ENCODE data around the gene RPAP2.
"Not testable (repeated sequence)": the region's sequence is repeated elsewhere in the genome, so short reads cannot be mapped to it uniquely, and the experiment has no call there.

The RPAP2 gene

DNA sequence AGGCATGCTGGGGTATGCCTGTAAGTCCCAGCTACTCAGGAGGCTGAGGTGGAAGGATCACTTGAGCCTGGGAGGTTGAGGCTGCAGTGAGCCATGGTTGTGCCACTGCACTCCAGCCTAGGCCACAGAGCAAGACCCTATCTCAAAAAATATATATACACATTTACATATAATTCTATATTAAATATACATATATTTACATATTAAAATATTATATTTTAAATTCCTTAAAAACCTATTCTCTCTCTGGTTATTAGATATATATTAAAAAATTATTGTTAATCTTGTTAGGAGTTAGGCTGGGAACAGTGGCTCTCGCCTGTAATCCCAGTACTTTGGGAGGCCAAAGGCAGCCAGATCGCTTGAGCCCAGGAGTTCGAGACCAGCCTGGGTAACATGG is 22.8 kb upstream of the RPAP2 start:
- Histone ChIP-seq H3K4me1 (ENCODE audit: insufficient read depth, low read length, severe bottlenecking) (no peaks in the 10 kb centered on the region), H3K4me2 (ENCODE audit: low read length) (no peak overlapping the region)
- TF ChIP-seq, protein P1, sequence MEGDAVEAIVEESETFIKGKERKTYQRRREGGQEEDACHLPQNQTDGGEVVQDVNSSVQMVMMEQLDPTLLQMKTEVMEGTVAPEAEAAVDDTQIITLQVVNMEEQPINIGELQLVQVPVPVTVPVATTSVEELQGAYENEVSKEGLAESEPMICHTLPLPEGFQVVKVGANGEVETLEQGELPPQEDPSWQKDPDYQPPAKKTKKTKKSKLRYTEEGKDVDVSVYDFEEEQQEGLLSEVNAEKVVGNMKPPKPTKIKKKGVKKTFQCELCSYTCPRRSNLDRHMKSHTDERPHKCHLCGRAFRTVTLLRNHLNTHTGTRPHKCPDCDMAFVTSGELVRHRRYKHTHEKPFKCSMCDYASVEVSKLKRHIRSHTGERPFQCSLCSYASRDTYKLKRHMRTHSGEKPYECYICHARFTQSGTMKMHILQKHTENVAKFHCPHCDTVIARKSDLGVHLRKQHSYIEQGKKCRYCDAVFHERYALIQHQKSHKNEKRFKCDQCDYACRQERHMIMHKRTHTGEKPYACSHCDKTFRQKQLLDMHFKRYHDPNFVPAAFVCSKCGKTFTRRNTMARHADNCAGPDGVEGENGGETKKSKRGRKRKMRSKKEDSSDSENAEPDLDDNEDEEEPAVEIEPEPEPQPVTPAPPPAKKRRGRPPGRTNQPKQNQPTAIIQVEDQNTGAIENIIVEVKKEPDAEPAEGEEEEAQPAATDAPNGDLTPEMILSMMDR (IDR thresholded peaks at IDR 0.05; ENCODE audit: low read length): no peak
- TF ChIP-seq EZH2 (IDR thresholded peaks at IDR 0.05; ENCODE audit: borderline replicate concordance, low read length): no peak

DNA sequence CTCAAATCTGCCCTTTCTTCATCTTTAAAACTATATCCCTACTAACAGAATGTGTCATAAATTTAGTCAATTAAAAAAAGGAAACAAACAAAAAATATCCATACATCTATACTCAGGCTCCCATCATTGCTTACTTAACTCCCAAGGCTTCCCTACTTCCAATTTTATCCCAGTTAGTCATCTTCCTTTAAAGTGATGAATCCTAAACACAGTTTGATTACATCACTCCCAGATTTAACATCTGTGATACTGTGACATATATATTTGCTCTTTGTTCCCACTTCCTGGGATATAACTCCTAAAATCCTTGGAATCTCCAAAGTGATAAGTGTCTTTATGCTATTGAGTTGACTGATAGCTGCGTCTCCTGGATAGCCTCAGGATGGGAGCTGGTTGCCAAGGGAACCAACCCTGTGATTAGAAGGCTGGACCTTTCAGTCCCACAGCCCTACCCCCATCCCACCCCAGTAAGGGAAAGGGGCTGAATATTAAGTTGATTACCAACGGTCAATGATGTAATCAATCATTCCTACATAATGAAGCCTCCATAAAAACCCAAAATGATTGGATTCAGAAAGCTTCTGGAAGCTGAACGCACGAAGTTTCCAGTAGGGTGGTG is 21.6 kb upstream of the RPAP2 start:
- peaks cover 45% of the 10 kb centered on the region for H3K36me3 ChIP-seq (ENCODE audit: insufficient read depth, low read length)
- no peaks in the 10 kb centered on the region for H4K20me1 ChIP-seq (ENCODE audit: insufficient read depth, low read length)
- no peaks in the 10 kb centered on the region for H3K9me2 ChIP-seq (ENCODE audit: low read depth, low read length)
- H3K4me3 ChIP-seq (ENCODE audit: low read depth, low read length, poor library complexity, severe bottlenecking): no peak overlapping the region
- H3K9ac ChIP-seq (ENCODE audit: low read length): no peak overlapping the region
- TF ChIP-seq, protein P1 (IDR thresholded peaks at IDR 0.05; ENCODE audit: low read length): no peak
- TF ChIP-seq EZH2 (IDR thresholded peaks at IDR 0.05; ENCODE audit: borderline replicate concordance, low read length): no peak
- H2AFZ ChIP-seq (ENCODE audit: low read length): no peak overlapping the region
- H3K27me3 ChIP-seq (ENCODE audit: insufficient read depth, low read length): no peaks in the 10 kb centered on the region
- no peaks in the 10 kb centered on the region for H3F3A ChIP-seq (ENCODE audit: insufficient read depth, low read length)
- no peaks in the 10 kb centered on the region for H3K79me2 ChIP-seq (ENCODE audit: insufficient read depth, low read length)
- no peak overlapping the region for H3K27ac ChIP-seq (ENCODE audit: low read depth, low read length, poor library complexity, severe bottlenecking)
- no peaks in the 10 kb centered on the region for H3K4me1 ChIP-seq (ENCODE audit: insufficient read depth, low read length, severe bottlenecking)
- no peak overlapping the region for H3K4me2 ChIP-seq (ENCODE audit: low read length)
- H3K9me3 ChIP-seq (ENCODE audit: low read length): no peaks in the 10 kb centered on the region

More for the DNA sequence above, 22.8 kb upstream of the RPAP2 start:
- Histone ChIP-seq H3F3A (ENCODE audit: insufficient read depth, low read length) (no peaks in the 10 kb centered on the region), H3K36me3 (ENCODE audit: insufficient read depth, low read length) (peaks cover 56% of the 10 kb centered on the region), H3K9me2 (ENCODE audit: low read depth, low read length) (no peaks in the 10 kb centered on the region), H3K4me3 (ENCODE audit: low read depth, low read length, poor library complexity, severe bottlenecking) (no peak overlapping the region), H3K27me3 (ENCODE audit: insufficient read depth, low read length) (no peaks in the 10 kb centered on the region), H3K79me2 (ENCODE audit: insufficient read depth, low read length) (no peaks in the 10 kb centered on the region), H3K27ac (ENCODE audit: low read depth, low read length, poor library complexity, severe bottlenecking) (no peak overlapping the region), H3K9me3 (ENCODE audit: low read length) (no peaks in the 10 kb centered on the region), H2AFZ (ENCODE audit: low read length) (no peak overlapping the region), H4K20me1 (ENCODE audit: insufficient read depth, low read length) (no peaks in the 10 kb centered on the region), H3K9ac (ENCODE audit: low read length) (no peak overlapping the region)

GRCh38 chr1:92279781-92280180 is 19.1 kb upstream of the RPAP2 start:
- not testable (repeated sequence) for H3K27ac ChIP-seq (ENCODE audit: low read depth, low read length, poor library complexity, severe bottlenecking); H3K4me3 ChIP-seq (ENCODE audit: low read depth, low read length, poor library complexity, severe bottlenecking); H3K79me2 ChIP-seq (ENCODE audit: insufficient read depth, low read length); H3K4me2 ChIP-seq (ENCODE audit: low read length); H3K9me2 ChIP-seq (ENCODE audit: low read depth, low read length); H3K4me1 ChIP-seq (ENCODE audit: insufficient read depth, low read length, severe bottlenecking); H3K27me3 ChIP-seq (ENCODE audit: insufficient read depth, low read length); H2AFZ ChIP-seq (ENCODE audit: low read length); H3K9ac ChIP-seq (ENCODE audit: low read length); H4K20me1 ChIP-seq (ENCODE audit: insufficient read depth, low read length); H3F3A ChIP-seq (ENCODE audit: insufficient read depth, low read length); H3K9me3 ChIP-seq (ENCODE audit: low read length)
- peaks cover 27% of the 10 kb centered on the region for H3K36me3 ChIP-seq (ENCODE audit: insufficient read depth, low read length)

GRCh38 chr1:92281411-92281810 is 17.4 kb upstream of the RPAP2 start:
- not testable (repeated sequence) for H3K4me3 ChIP-seq (ENCODE audit: low read depth, low read length, poor library complexity, severe bottlenecking); H3K9ac ChIP-seq (ENCODE audit: low read length); H3K4me1 ChIP-seq (ENCODE audit: insufficient read depth, low read length, severe bottlenecking); H4K20me1 ChIP-seq (ENCODE audit: insufficient read depth, low read length); H3K27me3 ChIP-seq (ENCODE audit: insufficient read depth, low read length); H3K9me2 ChIP-seq (ENCODE audit: low read depth, low read length); H3K79me2 ChIP-seq (ENCODE audit: insufficient read depth, low read length); H3F3A ChIP-seq (ENCODE audit: insufficient read depth, low read length); H3K9me3 ChIP-seq (ENCODE audit: low read length); H2AFZ ChIP-seq (ENCODE audit: low read length); H3K27ac ChIP-seq (ENCODE audit: low read depth, low read length, poor library complexity, severe bottlenecking); H3K4me2 ChIP-seq (ENCODE audit: low read length)
- peaks cover 36% of the 10 kb centered on the region for H3K36me3 ChIP-seq (ENCODE audit: insufficient read depth, low read length)
